ENCODE measurements around the gene CCDC85C. TPM values are rescaled to one million over a fixed set of nuclear protein-coding genes. Genes with fewer than 3 reads are reported as not detected.

The CCDC85C gene
- total and polyA plus RNA-seq, 10 of the 15 experiments (the other 5 are each of a cell fraction or from before 2014, with no cell fraction given): 0.03 to 3.6 (median 1.1) TPM

- TF ChIP-seq RBBP5 (conservative IDR thresholded peaks at IDR 0.05): no peak
- TF ChIP-seq SREBF2 (IDR thresholded peaks at IDR 0.05; ENCODE audit: low read length): no peak
- peak; percentile 28 for TF ChIP-seq KLF5 (IDR thresholded peaks at IDR 0.05; ENCODE audit: partially characterized antibody)
- peak; percentile 99 for TF ChIP-seq CREM (IDR thresholded peaks at IDR 0.05; ENCODE audit: low read depth)
- TF ChIP-seq, protein P1, sequence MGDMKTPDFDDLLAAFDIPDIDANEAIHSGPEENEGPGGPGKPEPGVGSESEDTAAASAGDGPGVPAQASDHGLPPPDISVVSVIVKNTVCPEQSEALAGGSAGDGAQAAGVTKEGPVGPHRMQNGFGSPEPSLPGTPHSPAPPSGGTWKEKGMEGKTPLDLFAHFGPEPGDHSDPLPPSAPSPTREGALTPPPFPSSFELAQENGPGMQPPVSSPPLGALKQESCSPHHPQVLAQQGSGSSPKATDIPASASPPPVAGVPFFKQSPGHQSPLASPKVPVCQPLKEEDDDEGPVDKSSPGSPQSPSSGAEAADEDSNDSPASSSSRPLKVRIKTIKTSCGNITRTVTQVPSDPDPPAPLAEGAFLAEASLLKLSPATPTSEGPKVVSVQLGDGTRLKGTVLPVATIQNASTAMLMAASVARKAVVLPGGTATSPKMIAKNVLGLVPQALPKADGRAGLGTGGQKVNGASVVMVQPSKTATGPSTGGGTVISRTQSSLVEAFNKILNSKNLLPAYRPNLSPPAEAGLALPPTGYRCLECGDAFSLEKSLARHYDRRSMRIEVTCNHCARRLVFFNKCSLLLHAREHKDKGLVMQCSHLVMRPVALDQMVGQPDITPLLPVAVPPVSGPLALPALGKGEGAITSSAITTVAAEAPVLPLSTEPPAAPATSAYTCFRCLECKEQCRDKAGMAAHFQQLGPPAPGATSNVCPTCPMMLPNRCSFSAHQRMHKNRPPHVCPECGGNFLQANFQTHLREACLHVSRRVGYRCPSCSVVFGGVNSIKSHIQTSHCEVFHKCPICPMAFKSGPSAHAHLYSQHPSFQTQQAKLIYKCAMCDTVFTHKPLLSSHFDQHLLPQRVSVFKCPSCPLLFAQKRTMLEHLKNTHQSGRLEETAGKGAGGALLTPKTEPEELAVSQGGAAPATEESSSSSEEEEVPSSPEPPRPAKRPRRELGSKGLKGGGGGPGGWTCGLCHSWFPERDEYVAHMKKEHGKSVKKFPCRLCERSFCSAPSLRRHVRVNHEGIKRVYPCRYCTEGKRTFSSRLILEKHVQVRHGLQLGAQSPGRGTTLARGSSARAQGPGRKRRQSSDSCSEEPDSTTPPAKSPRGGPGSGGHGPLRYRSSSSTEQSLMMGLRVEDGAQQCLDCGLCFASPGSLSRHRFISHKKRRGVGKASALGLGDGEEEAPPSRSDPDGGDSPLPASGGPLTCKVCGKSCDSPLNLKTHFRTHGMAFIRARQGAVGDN (IDR thresholded peaks at IDR 0.05): no peak
- TF ChIP-seq MYB (IDR thresholded peaks at IDR 0.05; ENCODE audit: borderline replicate concordance, low read depth, low read length): no peak
- TF ChIP-seq CTCF (IDR thresholded peaks at IDR 0.05 in 2 of 3, conservative IDR thresholded peaks at IDR 0.05 in 1 of 3; ENCODE audit: control insufficient read depth in 2 of 3, extremely low read depth in 1 of 3, insufficient read depth in 1 of 3, low read depth in 3 of 3, low read length in 3 of 3): no peak
- peak; percentile 89 for TF ChIP-seq ATF7 (IDR thresholded peaks at IDR 0.05; ENCODE audit: low read depth)
- TF ChIP-seq BACH1 (IDR thresholded peaks at IDR 0.05; ENCODE audit: borderline replicate concordance): no peak; the same call in 1 of the 2 replicates
- no peak; the same call in 1 of the 2 replicates for TF ChIP-seq MAX (IDR thresholded peaks at IDR 0.05; ENCODE audit: low read depth, low read length)
- no peak; the same call in 1 of the 2 replicates for TF ChIP-seq NR2F1 (conservative IDR thresholded peaks at IDR 0.05)
- TF ChIP-seq SIX5 (IDR thresholded peaks at IDR 0.05; ENCODE audit: low read depth, low read length, severe bottlenecking): peak; percentile 18
- TF ChIP-seq RB1 (IDR thresholded peaks at IDR 0.05; ENCODE audit: borderline replicate concordance): no peak
- TF ChIP-seq CHD1 (IDR thresholded peaks at IDR 0.05; ENCODE audit: low read depth, low read length): no peak
- TF ChIP-seq E2F4 (IDR thresholded peaks at IDR 0.05; ENCODE audit: low read depth, low read length): no peak
- peak; percentile 96 for TF ChIP-seq HDGF (IDR thresholded peaks at IDR 0.05)
- TF ChIP-seq RAD21 (IDR thresholded peaks at IDR 0.05; ENCODE audit: insufficient read depth, low read depth, low read length): no peak
- TF ChIP-seq MXI1 (IDR thresholded peaks at IDR 0.05; ENCODE audit: low read depth, low read length): peak; percentile 52; the same call in 1 of the 2 replicates
Measured at GRCh38 chr14:99480917-99481744, 122.9 kb downstream of the CCDC85C start, which contains the start of gene CCNK (continued).

Measured in GM12878 (cell line).